Measurements from ENCODE around the gene NDUFB2.
A peak's percentile ranks its signal among the peaks of the same experiment; 100 is the strongest.
"Not testable (repeated sequence)": the region's sequence is repeated elsewhere in the genome, so short reads cannot be mapped to it uniquely, and the experiment has no call there.

NDUFB2 gene

GRCh38 chr7:140691376-140692045, 5.0 kb upstream of the NDUFB2 start:
- no peak for DNase-seq (ENCODE audit: low read depth)

- DNase-seq (ENCODE audit: low read depth): not testable (repeated sequence)
Measured at GRCh38 chr7:140693849-140694248, 2.7 kb upstream of the NDUFB2 start.

- DNase-seq (ENCODE audit: low read depth): no peak
Measured at GRCh38 chr7:140694592-140694991, 1.9 kb upstream of the NDUFB2 start.

- no peak for DNase-seq (ENCODE audit: low read depth)
Measured at GRCh38 chr7:140695381-140695780, 1.1 kb upstream of the NDUFB2 start.

GRCh38 chr7:140696024-140696679, 356 bp upstream of the NDUFB2 start:
- DNase-seq (ENCODE audit: low read depth): peak; percentile 94

- no peak for DNase-seq (ENCODE audit: low read depth)
Measured at GRCh38 chr7:140697447-140698143, 1.1 kb downstream of the NDUFB2 start.

- DNase-seq (ENCODE audit: low read depth): no peak
Measured at GRCh38 chr7:140698477-140698876, 2.0 kb downstream of the NDUFB2 start.

- no peak for DNase-seq (ENCODE audit: low read depth)
Measured at GRCh38 chr7:140702774-140703173, 6.3 kb downstream of the NDUFB2 start.

- DNase-seq (ENCODE audit: low read depth): no peak
Measured at GRCh38 chr7:140704205-140704604, 7.7 kb downstream of the NDUFB2 start.

GRCh38 chr7:140707132-140707531, 10.6 kb downstream of the NDUFB2 start:
- no peak for DNase-seq (ENCODE audit: low read depth)

GRCh38 chr7:140708764-140709163, 12.3 kb downstream of the NDUFB2 start:
- DNase-seq (ENCODE audit: low read depth): not testable (repeated sequence)

- DNase-seq (ENCODE audit: low read depth): not testable (repeated sequence)
Measured at GRCh38 chr7:140712392-140712791, 15.9 kb downstream of the NDUFB2 start.

- DNase-seq (ENCODE audit: low read depth): no peak
Measured at GRCh38 chr7:140714331-140715040, 18.0 kb downstream of the NDUFB2 start.

- DNase-seq (ENCODE audit: low read depth): no peak
Measured at GRCh38 chr7:140719721-140720120, 23.2 kb downstream of the NDUFB2 start.

GRCh38 chr7:140722254-140722653, 25.7 kb downstream of the NDUFB2 start:
- DNase-seq (ENCODE audit: low read depth): no peak

GRCh38 chr7:140723006-140723405, 26.5 kb downstream of the NDUFB2 start:
- DNase-seq (ENCODE audit: low read depth): peak; percentile 11

GRCh38 chr7:140723574-140723973, 27.1 kb downstream of the NDUFB2 start:
- DNase-seq (ENCODE audit: low read depth): no peak

- no peak for DNase-seq (ENCODE audit: low read depth)
Measured at GRCh38 chr7:140724706-140725105, 28.2 kb downstream of the NDUFB2 start.

- DNase-seq (ENCODE audit: low read depth): no peak
Measured at GRCh38 chr7:140726281-140726680, 29.8 kb downstream of the NDUFB2 start.

- DNase-seq (ENCODE audit: low read depth): no peak
Measured at GRCh38 chr7:140732416-140732815, 35.9 kb downstream of the NDUFB2 start.

- no peak for DNase-seq (ENCODE audit: low read depth)
Measured at GRCh38 chr7:140734096-140734495, 37.6 kb downstream of the NDUFB2 start.

- no peak for DNase-seq (ENCODE audit: low read depth)
Measured at GRCh38 chr7:140734729-140735128, 38.2 kb downstream of the NDUFB2 start.

GRCh38 chr7:140738280-140738679, 41.8 kb downstream of the NDUFB2 start:
- no peak for DNase-seq (ENCODE audit: low read depth)

Measured in activated T-cell treated with anti-CD3 and anti-CD28 coated beads for 48 hours (primary cell).